H1 (cell line): ENCODE results near the gene ALDH1A3. TPM values are rescaled to one million over a fixed set of nuclear protein-coding genes. Genes with fewer than 3 reads are reported as not detected.

Experiments
- BACH1 ChIP-seq: IDR thresholded peaks from 2 replicates; pipeline ENCODE4 v1.6.1; 2012; ENCODE audit warnings: low read length, improper control_type of control experiment
- RAD21 ChIP-seq, 2 experiments: IDR thresholded peaks in 1 of 2; conservative IDR thresholded peaks in 1 of 2; 2 replicates each; pipeline ENCODE4 v1.6.1; 2011; ENCODE audit warnings: low read depth in 2 of 2, low read length in 2 of 2, improper control_type of control experiment in 1 of 2, inconsistent platforms in 1 of 2, mild to moderate bottlenecking in 1 of 2, moderate library complexity in 1 of 2
- RNF2 ChIP-seq: fragments of 200-900, 300-1000 bp; sonication (generic); IDR thresholded peaks from 2 replicates; pipeline ENCODE4 v1.7.1; 2016; ENCODE audit warnings: borderline replicate concordance, low read depth, mild to moderate bottlenecking, antibody characterized with exemption, low read length; ENCODE audit not compliant: poor library complexity, severe bottlenecking; ENCODE audit errors: missing control alignments
- TAF1 ChIP-seq: IDR thresholded peaks from 2 replicates; pipeline ENCODE4 v1.6.1; 2011; ENCODE audit warnings: mild to moderate bottlenecking, low read depth, low read length
- TAF7 ChIP-seq: optimal IDR thresholded peaks from 2 replicates; pipeline ENCODE3; 2011; ENCODE audit warnings: low read depth, mild to moderate bottlenecking, inconsistent platforms, low read length, moderate library complexity, borderline replicate concordance
- YY1 ChIP-seq: IDR thresholded peaks from 2 replicates; pipeline ENCODE4 v1.6.1; 2011; ENCODE audit warnings: low read depth, mild to moderate bottlenecking, low read length
- polyA plus RNA-seq, 7 experiments: library from polyadenylated mRNA; depleted of rRNA in 3 of 7; stranded (reverse) in 5 of 7; unstranded in 2 of 7; fragments of >200 nt in 5 of 7; fragments of 200-250 nt in 2 of 7; gene quantifications; 1 replicate in 5 of 7; 2 replicates in 1 of 7; 4 replicates in 1 of 7; pipeline versions ENCODE4 v1.2.1 to v1.2.3, GENCODE V29; 2011 to 2013; ENCODE audit warnings: missing spikeins in 2 of 7, mixed read lengths in 2 of 7
- small RNA-seq: library from polyadenylated mRNA; stranded (forward); fragments of <200 nt; extraction: miRNeasy Mini kit (QIAGEN cat#:217004); gene quantifications from one replicate; pipeline ENCODE3, GENCODE V24; 2013; ENCODE audit not compliant: insufficient read depth
- total RNA-seq: library from RNA; stranded (reverse); fragmentation: NEBNext Ultra II Directional; extraction: Animal tissue kit (Norgen Biotek cat#: 25700); gene quantifications from 2 replicates; pipeline ENCODE4 v1.2.1, GENCODE V29; 2021

Gene ALDH1A3
- total and polyA plus RNA-seq, 2 of the 8 experiments (the other 6 are each of a cell fraction or from before 2014, with no cell fraction given), result 2.2 to 5.5 TPM

DNA sequence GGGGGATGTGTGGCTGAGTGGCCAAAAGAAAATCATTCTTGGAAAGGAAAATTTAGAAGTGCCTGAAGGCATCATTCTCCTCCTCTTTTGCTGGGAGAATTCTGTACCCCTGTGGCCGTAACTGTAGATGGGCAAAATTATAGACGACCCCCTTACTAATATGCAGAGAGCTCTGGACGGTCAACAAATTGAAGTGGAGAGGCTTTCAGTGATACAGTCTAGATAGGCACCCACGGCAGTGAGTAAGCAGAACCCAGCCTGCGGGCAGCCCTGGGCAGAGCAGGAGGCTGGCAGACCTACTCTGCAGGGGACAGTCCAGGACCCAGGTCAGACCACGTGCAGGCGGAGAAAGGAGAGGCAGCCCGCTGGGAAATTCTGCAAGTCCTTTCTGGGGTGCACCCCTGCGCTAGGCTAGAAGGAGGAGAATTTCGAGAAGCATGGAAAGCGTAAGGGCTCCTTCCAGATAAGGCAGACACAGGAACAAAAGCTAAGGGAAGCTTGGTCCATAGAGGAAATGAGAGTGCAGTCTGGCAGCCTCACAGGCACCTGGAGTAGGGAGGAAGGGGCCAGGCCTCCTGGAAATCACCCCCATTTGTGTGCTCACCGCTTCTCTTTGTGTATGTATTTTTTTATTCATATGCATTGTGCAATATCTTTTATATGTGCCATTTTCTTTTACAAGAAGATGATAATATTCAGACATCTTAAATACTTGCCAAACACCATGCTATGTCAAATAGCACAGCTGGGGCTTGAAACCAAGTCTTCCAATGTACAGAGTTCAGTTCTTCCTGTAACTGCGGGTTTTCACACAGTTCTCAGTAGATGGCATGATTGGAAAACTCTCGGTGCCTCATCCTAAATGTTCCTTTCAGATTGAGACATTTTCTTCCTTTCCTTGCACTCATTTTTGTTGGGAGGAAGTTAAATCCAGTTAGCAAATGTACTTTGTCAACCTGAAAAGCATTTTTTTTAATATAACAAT, 79.7 kb downstream of the ALDH1A3 start (continued):
- TF ChIP-seq RAD21 (IDR thresholded peaks at IDR 0.05 in 1 of 2, conservative IDR thresholded peaks at IDR 0.05 in 1 of 2; ENCODE audit: low read depth in 2 of 2, low read length in 2 of 2) (no peak), YY1 (no peak), RNF2 (no peak), TAF1 (no peak), TAF7 (no peak), BACH1 (no peak)
- TF ChIP-seq, all 59 proteins: peak for 0

Small RNA genes lying within 50 kb of the gene (small RNA-seq; reads per million reads assigned to genes)
- not detected for gene AC015712.3

Other genes starting within 250 kb of the ALDH1A3 start
- 3.4 and 3.6 TPM in 2 replicates for gene LRRK1, start 39.5 kb downstream of the ALDH1A3 start, total RNA-seq
- 1.2 and 1.9 TPM in 2 replicates for gene LRRK1, start 39.5 kb downstream of the ALDH1A3 start, polyA plus RNA-seq (2011; rRNA removed)